Natural killer cell (primary cell): Measurements from ENCODE around the gene MCEMP1. TPM values are rescaled to one million over a fixed set of nuclear protein-coding genes. Genes with fewer than 3 reads are reported as not detected.

Source experiments
- ATAC-seq, 3 donors: fragments of 150-1000 bp in 2 of 3; fragments of 200-7000 bp in 1 of 3; cut with Tn5 transposase; 1 replicate in 1 of 3; 2 replicates in 2 of 3; pipeline ENCODE4 v1.10.0; 2021; ENCODE audit warnings: mild to moderate bottlenecking in 2 of 3, moderate library complexity in 2 of 3
- DNase-seq, 2 donors: peaks; one replicate each; pipeline versions ENCODE4 v3.0.0 to v3.0.0-alpha.2; 2013 to 2021; ENCODE audit warnings: mixed read lengths in 1 of 2
- H3K27ac ChIP-seq: one replicate; pipeline ENCODE4 v1.5.1; 2013; ENCODE audit warnings: mild to moderate bottlenecking, low read length
- H3K27me3 ChIP-seq: one replicate; pipeline ENCODE4 v1.6.1; 2013; ENCODE audit warnings: low read length; ENCODE audit not compliant: control insufficient read depth, insufficient read depth
- H3K36me3 ChIP-seq: one replicate; pipeline ENCODE4 v1.6.1; 2013; ENCODE audit warnings: low read length; ENCODE audit not compliant: control insufficient read depth, insufficient read depth
- H3K4me1 ChIP-seq: one replicate; pipeline ENCODE4 v1.6.1; 2013; ENCODE audit warnings: low read length; ENCODE audit not compliant: control insufficient read depth, insufficient read depth
- H3K4me3 ChIP-seq: one replicate; pipeline ENCODE4 v1.5.1; 2013; ENCODE audit warnings: low read length
- H3K9me3 ChIP-seq: one replicate; pipeline ENCODE4 v1.6.1; 2013; ENCODE audit warnings: low read length; ENCODE audit not compliant: control insufficient read depth, insufficient read depth
- H3K27ac Mint-ChIP-seq, 2 donors: one replicate each; pipeline ENCODE4 v1.8.0; 2022; ENCODE audit warnings: mild to moderate bottlenecking in 2 of 2, mixed read lengths in 2 of 2, moderate library complexity in 1 of 2
- H3K27me3 Mint-ChIP-seq, 2 donors: one replicate each; pipeline ENCODE4 v1.8.0; 2022; ENCODE audit warnings: low read depth in 2 of 2, mixed read lengths in 2 of 2
- H3K36me3 Mint-ChIP-seq: one replicate; pipeline ENCODE4 v1.8.0; 2022; ENCODE audit warnings: mixed read lengths
- H3K4me1 Mint-ChIP-seq, 2 donors: one replicate each; pipeline ENCODE4 v1.8.0; 2022; ENCODE audit warnings: mixed read lengths in 2 of 2
- H3K4me3 Mint-ChIP-seq: one replicate; pipeline ENCODE4 v1.8.0; 2022; ENCODE audit warnings: mild to moderate bottlenecking, moderate library complexity, mixed read lengths
- H3K9me3 Mint-ChIP-seq, 2 donors: one replicate each; pipeline ENCODE4 v1.8.0; 2022; ENCODE audit warnings: mixed read lengths in 2 of 2
- CTCF ChIP-seq: fragments of 200-600 bp; IDR thresholded peaks from one replicate; pipeline ENCODE4 v1.8.0; 2022; ENCODE audit warnings: antibody characterized with exemption
- WGBS: methylation state at CpG from one replicate; pipeline ENCODE4 v1.1.7; 2013; ENCODE audit warnings: missing lambda C conversion rate; ENCODE audit not compliant: insufficient coverage; 5-methylcytosine and 5-hydroxymethylcytosine counted together
- intact Hi-C: fragments of 100-400 bp; cut with micrococcal nuclease; formaldehyde crosslinking; loops from one replicate; pipeline ENCODE4 v1.14.2; 2022
- total RNA-seq, 4 donors: library from RNA; stranded (reverse); fragments of 120-200 nt in 1 of 4; gene quantifications; one replicate each; pipeline versions ENCODE4 v1.2.3 to v1.2.4, GENCODE V29; 2013 to 2022

The MCEMP1 gene
- total RNA-seq, 3 donors from 2014 or later (not counting 1 experiment from before 2014, with no cell fraction given): 0.59 to 4.8 (median 1.8) TPM

GRCh38 chr19:7633698-7634097 is 43.2 kb upstream of the MCEMP1 start, which contains the start of gene PCP2:
Gene PCP2, minus strand, starts transcription at chr19:7633719. Its CDS starts 262 bp downstream, at chr19:7633457.
- Histone ChIP-seq H3K27ac (no peak within 1 kb of the TSS), H3K4me3 (no peak within 1 kb of the TSS), H3K9me3 (no peaks in the 10 kb centered on the region), H3K36me3 (peaks cover 2% of the 10 kb centered on the region), H3K4me1 (peaks cover 45% of the 10 kb centered on the region), H3K27me3 (no peaks in the 10 kb centered on the region)
- Mint-ChIP-seq H3K9me3 (no peaks in the 10 kb centered on the region), H3K27ac (peak within 1 kb of the TSS in 1 of 2 donors; percentile 94), H3K4me1 (peaks cover 28 to 65% of the 10 kb centered on the region in 2 donors), H3K27me3 (no peaks in the 10 kb centered on the region), H3K4me3 (peak within 1 kb of the TSS; percentile 56), H3K36me3 (no peaks in the 10 kb centered on the region)
- WGBS: 60% methylated on average over 2 of the region's 2 CpGs
- no peak for ATAC-seq
- intact Hi-C loops: loop anchor here (10.0 kb wide), 1 partner anchor 51 kb away; the partner anchor contains the start of gene TRAPPC5
- TF ChIP-seq CTCF: no peak
- no peak for DNase-seq

DNA sequence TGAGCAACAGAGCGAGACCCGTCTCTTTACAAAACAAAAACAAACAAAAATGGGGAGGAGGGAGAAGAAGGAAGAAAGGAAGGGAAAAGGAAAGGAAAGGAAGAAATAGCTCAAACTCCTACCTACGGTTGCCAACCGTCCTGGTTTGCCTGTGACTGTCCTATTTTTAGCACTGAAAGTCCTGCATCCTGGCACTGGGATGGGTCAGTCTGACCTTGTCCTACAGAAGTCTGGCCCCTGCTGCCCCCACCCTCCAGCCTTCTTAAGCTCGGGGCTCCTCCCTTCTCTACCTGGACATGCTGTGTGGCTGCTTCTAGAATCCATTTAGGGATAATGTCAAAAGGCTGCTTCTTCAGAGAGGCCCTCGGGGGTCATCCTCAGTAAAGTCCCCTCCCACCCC is 41.2 kb upstream of the MCEMP1 start:
- Mint-ChIP-seq H3K27ac (peak overlapping the region; percentile 84 to 94), H3K4me1 (peaks cover 17 to 63% of the 10 kb centered on the region in 2 donors), H3K4me3 (peak overlapping the region; percentile 88), H3K9me3 (peaks cover 0 to 2% of the 10 kb centered on the region in 2 donors), H3K36me3 (no peaks in the 10 kb centered on the region), H3K27me3 (no peaks in the 10 kb centered on the region)
- Histone ChIP-seq H3K27me3 (no peaks in the 10 kb centered on the region), H3K4me1 (peaks cover 42% of the 10 kb centered on the region), H3K27ac (no peak overlapping the region), H3K9me3 (no peaks in the 10 kb centered on the region), H3K4me3 (no peak overlapping the region), H3K36me3 (peaks cover 6% of the 10 kb centered on the region)
- intact Hi-C loops: loop anchor here (10.0 kb wide), 1 partner anchor 49 kb away; the partner anchor contains the start of gene TRAPPC5
- 81% methylated on average over 4 of the region's 6 CpGs for WGBS
- DNase-seq (no peak), ATAC-seq (no peak)
- TF ChIP-seq CTCF: no peak

- 78% methylated on average over 16 of the region's 16 CpGs for WGBS
These were observed 40.6 kb upstream of the MCEMP1 start for GRCh38 chr19:7636317-7636690.

More at GRCh38 chr19:7636317-7636690, 40.6 kb upstream of the MCEMP1 start:
- Histone ChIP-seq H3K9me3 (no peaks in the 10 kb centered on the region), H3K27ac (peak overlapping the region; percentile 96), H3K36me3 (peaks cover 6% of the 10 kb centered on the region), H3K27me3 (no peaks in the 10 kb centered on the region), H3K4me1 (peaks cover 37% of the 10 kb centered on the region), H3K4me3 (peak overlapping the region; percentile 78)
- intact Hi-C loops: loop anchor here (10.0 kb wide), 1 partner anchor 48 kb away; the partner anchor contains the start of gene TRAPPC5
- TF ChIP-seq CTCF: no peak
- peak overlapping the region; percentile 84 to 94 for H3K27ac Mint-ChIP-seq
- peaks cover 0 to 2% of the 10 kb centered on the region in 2 donors for H3K9me3 Mint-ChIP-seq
- H3K4me1 Mint-ChIP-seq: peaks cover 14 to 59% of the 10 kb centered on the region in 2 donors
- no peaks in the 10 kb centered on the region for H3K27me3 Mint-ChIP-seq
- ATAC-seq (no peak), DNase-seq (no peak)
- H3K4me3 Mint-ChIP-seq: peak overlapping the region; percentile 88
- no peaks in the 10 kb centered on the region for H3K36me3 Mint-ChIP-seq
